Measurements from ENCODE around the gene CCDC85B.

CCDC85B gene

GRCh38 chr11:65934014-65934413, 43.5 kb downstream of the CCDC85B start:
- Histone ChIP-seq H3K27ac (no peak overlapping the region), H3K9me3 (ENCODE audit: low read depth, low read length) (no peaks in the 10 kb centered on the region), H3K9ac (ENCODE audit: insufficient read length) (no peak overlapping the region), H3K4me3 (no peak overlapping the region), H3K36me3 (ENCODE audit: insufficient read depth, low read length) (no peaks in the 10 kb centered on the region)
- TF ChIP-seq EZH2 (IDR thresholded peaks at IDR 0.05) (no peak), FOXP2 (optimal IDR thresholded peaks at IDR 0.05; ENCODE audit: control extremely low read depth, extremely low read length, insufficient read depth) (no peak), POLR2AphosphoS5 (IDR thresholded peaks at IDR 0.05; ENCODE audit: borderline replicate concordance, low read depth, low read length) (no peak)
- DNase-seq (ENCODE audit: low read depth, low spot score): no peak

DNA sequence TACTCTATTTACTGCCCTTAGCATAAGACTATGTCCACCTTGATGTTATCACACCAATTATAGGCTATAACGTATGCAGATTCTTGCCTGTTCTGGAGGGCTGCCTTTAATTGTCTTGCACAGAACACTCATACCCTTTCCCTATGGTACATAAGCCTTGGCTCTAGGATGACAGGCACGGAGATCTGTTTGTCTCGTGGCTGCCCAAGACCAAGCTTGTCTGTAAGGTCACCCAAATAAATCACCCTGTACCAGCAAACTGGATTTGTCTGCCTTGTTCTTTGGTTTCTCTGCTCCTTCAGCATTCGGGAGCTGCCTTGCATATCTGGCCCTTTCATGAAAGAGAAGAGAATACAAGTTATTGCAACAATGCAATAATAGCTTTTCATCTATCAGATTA, 47.3 kb downstream of the CCDC85B start:
- Histone ChIP-seq H3K4me3 (no peak overlapping the region), H3K36me3 (ENCODE audit: insufficient read depth, low read length) (no peaks in the 10 kb centered on the region), H3K9me3 (ENCODE audit: low read depth, low read length) (no peaks in the 10 kb centered on the region), H3K27ac (no peak overlapping the region), H3K9ac (ENCODE audit: insufficient read length) (no peak overlapping the region)
- TF ChIP-seq POLR2AphosphoS5 (IDR thresholded peaks at IDR 0.05; ENCODE audit: borderline replicate concordance, low read depth, low read length) (no peak), FOXP2 (optimal IDR thresholded peaks at IDR 0.05; ENCODE audit: control extremely low read depth, extremely low read length, insufficient read depth) (no peak), EZH2 (IDR thresholded peaks at IDR 0.05) (no peak)
- DNase-seq (ENCODE audit: low read depth, low spot score): no peak

All from SK-N-MC (cell line).